ENCODE results near the gene DCLK1. TPM values are rescaled to one million over a fixed set of nuclear protein-coding genes. Genes with fewer than 3 reads are reported as not detected.

DCLK1 gene
- total RNA-seq, 1 donor from 2014 or later = 6.4 TPM

DNA sequence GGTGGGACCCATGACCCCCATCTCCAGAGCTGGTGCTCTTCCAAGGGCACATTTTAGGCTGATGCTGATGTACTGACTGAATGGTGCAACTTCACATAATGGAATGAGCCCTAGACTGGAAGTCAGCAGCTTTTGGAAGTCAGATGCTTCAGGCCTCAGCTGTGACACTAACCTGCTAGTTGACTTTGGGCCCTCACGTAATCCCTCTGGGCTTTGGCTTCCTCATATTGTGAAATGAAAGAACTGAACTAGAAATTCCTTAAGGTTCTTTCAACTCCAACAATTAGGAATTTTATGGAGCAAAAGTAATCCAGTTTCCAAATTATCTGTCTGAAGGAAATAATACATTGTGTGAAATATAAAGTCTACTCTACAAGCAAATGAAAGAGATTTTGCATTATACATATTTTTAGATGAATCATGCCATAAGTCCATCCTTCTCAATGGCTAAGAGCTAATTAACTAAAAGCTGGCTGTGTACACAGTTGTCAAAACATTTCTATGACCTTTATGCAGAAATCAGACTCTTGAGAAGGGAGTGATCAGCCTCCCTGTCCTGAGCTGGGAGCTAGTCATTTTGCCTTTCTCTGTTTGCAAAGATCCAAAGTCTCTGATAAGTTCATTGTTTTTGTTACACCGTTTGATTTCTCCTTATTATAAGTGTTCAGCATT, 204.2 kb downstream of the DCLK1 start:
- H3K27me3 Mint-ChIP-seq (ENCODE audit: insufficient read depth, low read depth) = peaks cover 2% of the 10 kb centered on the region
- no peak overlapping the region for H3K9ac ChIP-seq
- no peak overlapping the region for H3K4me2 ChIP-seq

DNA sequence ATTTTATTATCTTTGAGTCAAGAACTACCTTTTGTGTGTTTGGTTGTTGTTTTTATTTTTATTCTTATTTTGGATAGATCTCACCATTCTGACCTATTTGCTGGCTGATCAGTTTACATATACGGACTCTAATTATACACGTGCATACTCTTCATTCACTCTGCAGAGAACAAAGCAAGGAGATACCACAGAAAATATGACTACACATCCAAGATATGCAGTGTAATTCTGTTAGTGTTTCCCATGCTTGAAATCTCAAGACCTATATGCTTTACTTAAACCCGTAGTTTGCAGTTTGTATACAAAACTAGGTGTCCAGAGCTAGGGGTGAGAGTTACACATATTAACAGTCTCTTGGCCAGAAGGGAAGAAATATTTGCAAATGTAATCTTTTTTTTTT, 205.5 kb downstream of the DCLK1 start:
- no peak for DNase-seq (ENCODE audit: low spot score)
- H3K79me2 ChIP-seq (ENCODE audit: low read depth) = no peaks in the 10 kb centered on the region
- H3K36me3 ChIP-seq = no peaks in the 10 kb centered on the region
- H3K4me1 Mint-ChIP-seq = peaks cover 29% of the 10 kb centered on the region
- H3K4me3 Mint-ChIP-seq = no peak overlapping the region
- H3K9me3 ChIP-seq (ENCODE audit: low read depth) = no peaks in the 10 kb centered on the region
- H3K27me3 Mint-ChIP-seq (ENCODE audit: insufficient read depth, low read depth) = peaks cover 2% of the 10 kb centered on the region
- H3K4me3 ChIP-seq = no peak overlapping the region
- peaks cover 20% of the 10 kb centered on the region for H3K4me1 ChIP-seq
- H3F3A ChIP-seq (ENCODE audit: low read depth) = no peaks in the 10 kb centered on the region
- H3K9ac ChIP-seq = no peak overlapping the region
- no peak overlapping the region for H2AFZ ChIP-seq (replicated peaks)
- no peak overlapping the region for H3K4me2 ChIP-seq
- H3K27ac ChIP-seq = no peak overlapping the region
- peaks cover 3% of the 10 kb centered on the region for H3K36me3 Mint-ChIP-seq
- H3K9me3 Mint-ChIP-seq = peaks cover 7% of the 10 kb centered on the region
- TF ChIP-seq, protein P1, sequence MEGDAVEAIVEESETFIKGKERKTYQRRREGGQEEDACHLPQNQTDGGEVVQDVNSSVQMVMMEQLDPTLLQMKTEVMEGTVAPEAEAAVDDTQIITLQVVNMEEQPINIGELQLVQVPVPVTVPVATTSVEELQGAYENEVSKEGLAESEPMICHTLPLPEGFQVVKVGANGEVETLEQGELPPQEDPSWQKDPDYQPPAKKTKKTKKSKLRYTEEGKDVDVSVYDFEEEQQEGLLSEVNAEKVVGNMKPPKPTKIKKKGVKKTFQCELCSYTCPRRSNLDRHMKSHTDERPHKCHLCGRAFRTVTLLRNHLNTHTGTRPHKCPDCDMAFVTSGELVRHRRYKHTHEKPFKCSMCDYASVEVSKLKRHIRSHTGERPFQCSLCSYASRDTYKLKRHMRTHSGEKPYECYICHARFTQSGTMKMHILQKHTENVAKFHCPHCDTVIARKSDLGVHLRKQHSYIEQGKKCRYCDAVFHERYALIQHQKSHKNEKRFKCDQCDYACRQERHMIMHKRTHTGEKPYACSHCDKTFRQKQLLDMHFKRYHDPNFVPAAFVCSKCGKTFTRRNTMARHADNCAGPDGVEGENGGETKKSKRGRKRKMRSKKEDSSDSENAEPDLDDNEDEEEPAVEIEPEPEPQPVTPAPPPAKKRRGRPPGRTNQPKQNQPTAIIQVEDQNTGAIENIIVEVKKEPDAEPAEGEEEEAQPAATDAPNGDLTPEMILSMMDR (IDR thresholded peaks at IDR 0.05) = no peak
- no peak for TF ChIP-seq EZH2phosphoT487 (IDR thresholded peaks at IDR 0.05)
- TF ChIP-seq EZH2 (IDR thresholded peaks at IDR 0.05) = no peak
- no peaks in the 10 kb centered on the region for H4K20me1 ChIP-seq (ENCODE audit: low read depth)
- H3K27me3 ChIP-seq = no peaks in the 10 kb centered on the region
- no peak overlapping the region for H3K27ac Mint-ChIP-seq

More for the DNA sequence above, 204.2 kb downstream of the DCLK1 start:
- Histone ChIP-seq H3K9me3 (ENCODE audit: low read depth) (no peaks in the 10 kb centered on the region), H3K27ac (no peak overlapping the region), H3K4me1 (peaks cover 14% of the 10 kb centered on the region), H3K27me3 (no peaks in the 10 kb centered on the region), H3K4me3 (no peak overlapping the region), H4K20me1 (ENCODE audit: low read depth) (no peaks in the 10 kb centered on the region), H2AFZ (replicated peaks) (no peak overlapping the region), H3K36me3 (no peaks in the 10 kb centered on the region), H3F3A (ENCODE audit: low read depth) (no peaks in the 10 kb centered on the region), H3K79me2 (ENCODE audit: low read depth) (no peaks in the 10 kb centered on the region)
- TF ChIP-seq EZH2 (IDR thresholded peaks at IDR 0.05) = no peak
- TF ChIP-seq, protein P1 (IDR thresholded peaks at IDR 0.05) = no peak
- peaks cover 2% of the 10 kb centered on the region for H3K36me3 Mint-ChIP-seq
- H3K4me1 Mint-ChIP-seq = peaks cover 21% of the 10 kb centered on the region
- H3K27ac Mint-ChIP-seq = peak overlapping the region; percentile 68
- H3K4me3 Mint-ChIP-seq = no peak overlapping the region
- H3K9me3 Mint-ChIP-seq = peaks cover 5% of the 10 kb centered on the region
- DNase-seq (ENCODE audit: low spot score) = no peak

DNA sequence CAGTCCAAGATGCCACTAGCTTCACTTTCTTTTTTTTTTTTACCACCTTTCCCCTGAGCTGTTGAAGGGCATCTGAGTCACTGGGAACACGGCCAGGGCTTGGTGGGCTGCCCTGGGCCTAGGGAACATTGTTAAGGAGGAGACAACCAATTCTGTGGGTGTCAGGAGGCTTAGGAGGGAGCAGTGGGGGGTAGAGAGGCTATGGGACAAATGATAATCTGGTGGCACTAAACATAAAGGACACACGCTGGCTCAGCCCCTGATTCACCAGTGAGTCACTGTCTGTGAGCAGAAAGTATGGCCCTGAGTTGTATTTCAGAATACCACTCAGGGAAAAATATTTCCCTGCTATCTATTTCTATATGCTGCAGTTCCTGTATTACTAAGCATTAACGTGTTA, 207.8 kb downstream of the DCLK1 start:
- H3K9me3 ChIP-seq (ENCODE audit: low read depth) = no peaks in the 10 kb centered on the region
- H3K27ac Mint-ChIP-seq = peak overlapping the region; percentile 87
- TF ChIP-seq, protein P1 (IDR thresholded peaks at IDR 0.05) = no peak
- no peak for TF ChIP-seq EZH2 (IDR thresholded peaks at IDR 0.05)
- TF ChIP-seq EZH2phosphoT487 (IDR thresholded peaks at IDR 0.05) = no peak
- H3K27me3 Mint-ChIP-seq (ENCODE audit: insufficient read depth, low read depth) = peaks cover 7% of the 10 kb centered on the region
- peaks cover 3% of the 10 kb centered on the region for H3K36me3 Mint-ChIP-seq
- no peak overlapping the region for H3K27ac ChIP-seq
- no peaks in the 10 kb centered on the region for H3K36me3 ChIP-seq
- no peaks in the 10 kb centered on the region for H3K79me2 ChIP-seq (ENCODE audit: low read depth)
- no peak for DNase-seq (ENCODE audit: low spot score)
- no peak overlapping the region for H3K4me3 ChIP-seq
- no peaks in the 10 kb centered on the region for H4K20me1 ChIP-seq (ENCODE audit: low read depth)
- no peak overlapping the region for H3K9ac ChIP-seq
- H3K27me3 ChIP-seq = no peaks in the 10 kb centered on the region
- no peak overlapping the region for H3K4me3 Mint-ChIP-seq
- H3K4me1 Mint-ChIP-seq = peaks cover 33% of the 10 kb centered on the region
- H3F3A ChIP-seq (ENCODE audit: low read depth) = peaks cover 2% of the 10 kb centered on the region
- H2AFZ ChIP-seq (replicated peaks) = no peak overlapping the region
- peaks cover 9% of the 10 kb centered on the region for H3K9me3 Mint-ChIP-seq
- H3K4me1 ChIP-seq = peaks cover 14% of the 10 kb centered on the region
- no peak overlapping the region for H3K4me2 ChIP-seq
